Esophagus muscularis mucosa (tissue), 4 donors: Measurements from ENCODE around the gene ZXDC.

Experiments used
- EP300 ChIP-seq: sonication (generic); formaldehyde crosslinking; IDR thresholded peaks from one replicate; pipeline ENCODE4 v1.6.1; 2017; ENCODE audit warnings: antibody characterized with exemption
- POLR2A ChIP-seq: fragments of 450-650 bp; IDR thresholded peaks from one replicate; pipeline ENCODE4 v1.6.1; 2017; ENCODE audit warnings: antibody characterized with exemption, moderate library complexity, mild to moderate bottlenecking, low read depth
- TF ChIP-seq, protein P1 (sequence below), 3 experiments: fragments of 200-600 bp in 2 of 3; fragments of 450-650 bp in 1 of 3; sonication (generic) in 2 of 3; IDR thresholded peaks; one replicate each; pipeline ENCODE4 v1.5.1; 2017 to 2019; ENCODE audit warnings: antibody characterized with exemption in 3 of 3, mild to moderate bottlenecking in 2 of 3, moderate library complexity in 1 of 3

DNA sequence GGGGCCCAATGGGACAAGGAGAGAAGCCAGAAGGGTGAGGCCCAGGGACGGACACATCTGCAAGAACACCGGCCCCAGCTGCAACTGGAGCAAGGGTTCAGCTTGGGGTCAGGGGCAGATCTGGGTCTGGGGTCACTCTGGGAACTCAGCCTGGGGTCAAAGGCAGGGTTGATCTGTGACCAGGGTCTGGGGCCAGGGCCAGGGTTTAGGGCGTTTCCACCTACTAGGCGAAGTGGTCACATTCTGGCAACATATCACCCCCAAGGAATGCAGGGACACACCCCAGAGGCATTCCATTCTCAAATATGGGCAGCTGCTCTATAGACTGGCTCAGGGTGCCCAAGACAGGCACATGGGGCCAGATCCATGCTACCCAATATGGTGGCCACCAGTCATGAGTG, 32.9 kb upstream of the ZXDC start:
- TF ChIP-seq EP300 = no peak
- TF ChIP-seq, protein P1, sequence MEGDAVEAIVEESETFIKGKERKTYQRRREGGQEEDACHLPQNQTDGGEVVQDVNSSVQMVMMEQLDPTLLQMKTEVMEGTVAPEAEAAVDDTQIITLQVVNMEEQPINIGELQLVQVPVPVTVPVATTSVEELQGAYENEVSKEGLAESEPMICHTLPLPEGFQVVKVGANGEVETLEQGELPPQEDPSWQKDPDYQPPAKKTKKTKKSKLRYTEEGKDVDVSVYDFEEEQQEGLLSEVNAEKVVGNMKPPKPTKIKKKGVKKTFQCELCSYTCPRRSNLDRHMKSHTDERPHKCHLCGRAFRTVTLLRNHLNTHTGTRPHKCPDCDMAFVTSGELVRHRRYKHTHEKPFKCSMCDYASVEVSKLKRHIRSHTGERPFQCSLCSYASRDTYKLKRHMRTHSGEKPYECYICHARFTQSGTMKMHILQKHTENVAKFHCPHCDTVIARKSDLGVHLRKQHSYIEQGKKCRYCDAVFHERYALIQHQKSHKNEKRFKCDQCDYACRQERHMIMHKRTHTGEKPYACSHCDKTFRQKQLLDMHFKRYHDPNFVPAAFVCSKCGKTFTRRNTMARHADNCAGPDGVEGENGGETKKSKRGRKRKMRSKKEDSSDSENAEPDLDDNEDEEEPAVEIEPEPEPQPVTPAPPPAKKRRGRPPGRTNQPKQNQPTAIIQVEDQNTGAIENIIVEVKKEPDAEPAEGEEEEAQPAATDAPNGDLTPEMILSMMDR (IDR thresholded peaks at IDR 0.05) = no peak
- no peak for TF ChIP-seq POLR2A
